ENCODE results near the gene FAM162A.
A peak's percentile ranks its signal among the peaks of the same experiment; 100 is the strongest.
"Not testable (repeated sequence)": the region's sequence is repeated elsewhere in the genome, so short reads cannot be mapped to it uniquely, and the experiment has no call there.

The FAM162A gene

GRCh38 chr3:122364490-122364889 is 19.5 kb upstream of the FAM162A start:
- DNase-seq (ENCODE audit: low read depth): no peak
- H3K4me3 ChIP-seq (ENCODE audit: low read depth, low read length): no peak overlapping the region
- no peak for TF ChIP-seq CTCF (conservative IDR thresholded peaks at IDR 0.05; ENCODE audit: low read depth, low read length)

- no peak for TF ChIP-seq CTCF (conservative IDR thresholded peaks at IDR 0.05; ENCODE audit: low read depth, low read length)
- no peak for DNase-seq (ENCODE audit: low read depth)
- no peak overlapping the region for H3K4me3 ChIP-seq (ENCODE audit: low read depth, low read length)
These were observed 18.9 kb upstream of the FAM162A start for GRCh38 chr3:122365073-122365472.

- H3K4me3 ChIP-seq (ENCODE audit: low read depth, low read length): not testable (repeated sequence)
- DNase-seq (ENCODE audit: low read depth): peak; percentile 74
These were observed 18.2 kb upstream of the FAM162A start for GRCh38 chr3:122365582-122366378.

- TF ChIP-seq CTCF (conservative IDR thresholded peaks at IDR 0.05; ENCODE audit: low read depth, low read length): no peak
- no peak for DNase-seq (ENCODE audit: low read depth)
- no peak overlapping the region for H3K4me3 ChIP-seq (ENCODE audit: low read depth, low read length)
These were observed 17.6 kb upstream of the FAM162A start for GRCh38 chr3:122366379-122366749.

- no peak overlapping the region for H3K4me3 ChIP-seq (ENCODE audit: low read depth, low read length)
- DNase-seq (ENCODE audit: low read depth): no peak
- TF ChIP-seq CTCF (conservative IDR thresholded peaks at IDR 0.05; ENCODE audit: low read depth, low read length): no peak
These were observed 9.9 kb upstream of the FAM162A start for GRCh38 chr3:122374034-122374433.

GRCh38 chr3:122377975-122378374 is 6.0 kb upstream of the FAM162A start:
- TF ChIP-seq CTCF (conservative IDR thresholded peaks at IDR 0.05; ENCODE audit: low read depth, low read length): no peak
- DNase-seq (ENCODE audit: low read depth): no peak

GRCh38 chr3:122382888-122383666 is 905 bp upstream of the FAM162A start, which contains the start of gene MIX23:
Gene MIX23 (minus strand): TSS chr3:122383231. CDS start chr3:122383224, 7 bp downstream.
- H3K4me3 ChIP-seq (ENCODE audit: low read depth, low read length): peak within 1 kb of the TSS; percentile 80
- peak; percentile 81 for DNase-seq (ENCODE audit: low read depth)
- TF ChIP-seq CTCF (conservative IDR thresholded peaks at IDR 0.05; ENCODE audit: low read depth, low read length): no peak

More at GRCh38 chr3:122377975-122378374, 6.0 kb upstream of the FAM162A start:
- H3K4me3 ChIP-seq (ENCODE audit: low read depth, low read length): no peak overlapping the region

Data from choroid plexus epithelial cell (primary cell).